HepG2 (cell line): ENCODE results near the gene LILRB3. TPM values are rescaled to one million over a fixed set of nuclear protein-coding genes. Genes with fewer than 3 reads are reported as not detected.

ENCODE experiments used
- CBX5 ChIP-seq: sonication (generic); formaldehyde crosslinking; IDR thresholded peaks from 2 replicates; pipeline ENCODE4 v1.4.0; 2020; ENCODE audit warnings: missing genetic modification reagents, borderline replicate concordance
- CREB1 ChIP-seq, 2 experiments: fragments of 450-650 bp in 1 of 2; IDR thresholded peaks; 2 replicates each; pipeline ENCODE4 v1.6.1; 2016 to 2017; ENCODE audit warnings: control low read depth in 1 of 2, mild to moderate bottlenecking in 1 of 2, missing compliant biosample characterization in 1 of 2, missing genetic modification characterization in 1 of 2
- CREM ChIP-seq, 2 experiments: sonication (generic) in 1 of 2; formaldehyde crosslinking in 1 of 2; IDR thresholded peaks; 2 replicates each; pipeline versions ENCODE4 v1.4.0 to v1.6.1; 2016 to 2020; ENCODE audit warnings: antibody characterized with exemption in 1 of 2, mild to moderate bottlenecking in 1 of 2, missing genetic modification reagents in 1 of 2
- DPF2 ChIP-seq: sonication (generic); formaldehyde crosslinking; IDR thresholded peaks from 2 replicates; pipeline ENCODE4 v1.4.0; 2020; ENCODE audit warnings: mild to moderate bottlenecking, low read depth, missing genetic modification reagents, borderline replicate concordance
- HCFC1 ChIP-seq: fragments of 150-350 bp; IDR thresholded peaks from 2 replicates; pipeline ENCODE4 v1.6.1; 2014; ENCODE audit warnings: low read depth, low read length
- KAT7 ChIP-seq: IDR thresholded peaks from 2 replicates; pipeline ENCODE4 v1.6.1; 2018; ENCODE audit warnings: borderline replicate concordance, missing compliant biosample characterization
- MBNL3 ChIP-seq: fragments of 250-450 bp; sonication (Bioruptor Pico); conservative IDR thresholded peaks from 2 replicates; pipeline ENCODE4 v1.8.0; 2022; ENCODE audit warnings: mild to moderate bottlenecking, inconsistent platforms
- MED8 ChIP-seq: sonication (generic); formaldehyde crosslinking; IDR thresholded peaks from 2 replicates; pipeline ENCODE4 v1.8.1; 2023; ENCODE audit warnings: mild to moderate bottlenecking, missing genetic modification reagents; ENCODE audit not compliant: insufficient replicate concordance
- MIXL1 ChIP-seq: IDR thresholded peaks from 2 replicates; pipeline ENCODE4 v1.6.1; 2016
- NR1H2 ChIP-seq: sonication (generic); formaldehyde crosslinking; IDR thresholded peaks from 2 replicates; pipeline ENCODE4 v1.8.1; 2022; ENCODE audit warnings: low read depth, missing genetic modification reagents, borderline replicate concordance
- RARG ChIP-seq: sonication (generic); formaldehyde crosslinking; IDR thresholded peaks from 2 replicates; pipeline ENCODE4 v1.4.0; 2020; ENCODE audit warnings: low read depth, mild to moderate bottlenecking, missing genetic modification reagents
- SMC3 ChIP-seq: IDR thresholded peaks from 2 replicates; pipeline ENCODE4 v1.6.1; 2011; ENCODE audit warnings: low read length, improper control_type of control experiment
- SOX6 ChIP-seq, 2 experiments: fragments of 450-650 bp in 1 of 2; sonication (generic) in 1 of 2; formaldehyde crosslinking in 1 of 2; IDR thresholded peaks; 2 replicates each; pipeline versions ENCODE4 v1.4.0 to v1.6.1; 2017 to 2020; ENCODE audit warnings: antibody characterized with exemption in 1 of 2, mild to moderate bottlenecking in 1 of 2, missing genetic modification reagents in 1 of 2
- TCF7L2 ChIP-seq: IDR thresholded peaks from 2 replicates; pipeline ENCODE4 v1.6.1; 2011; ENCODE audit warnings: mild to moderate bottlenecking, low read depth, low read length, moderate library complexity
- XRCC5 ChIP-seq: fragments of 200-400 bp; formaldehyde crosslinking; optimal IDR thresholded peaks from 2 replicates; pipeline ENCODE3; 2017; ENCODE audit warnings: mild to moderate bottlenecking, low read length
- ZFP37 ChIP-seq: sonication (generic); formaldehyde crosslinking; IDR thresholded peaks from 2 replicates; pipeline ENCODE4 v1.4.0; 2020; ENCODE audit warnings: missing genetic modification reagents, borderline replicate concordance
- ZFYVE20 ChIP-seq: sonication (generic); formaldehyde crosslinking; IDR thresholded peaks from 2 replicates; pipeline ENCODE4 v1.8.0; 2023; ENCODE audit warnings: low read depth, mild to moderate bottlenecking, moderate library complexity, missing genetic modification reagents, borderline replicate concordance
- ZKSCAN8 ChIP-seq: IDR thresholded peaks from 2 replicates; pipeline ENCODE4 v1.6.1; 2016; ENCODE audit warnings: borderline replicate concordance, missing genetic modification reagents, missing compliant biosample characterization
- ZNF160 ChIP-seq: sonication (generic); formaldehyde crosslinking; IDR thresholded peaks from 2 replicates; pipeline ENCODE4 v1.8.0; 2022; ENCODE audit warnings: mild to moderate bottlenecking, inconsistent platforms, missing genetic modification reagents
- ZNF17 ChIP-seq: sonication (generic); formaldehyde crosslinking; IDR thresholded peaks from 2 replicates; pipeline ENCODE4 v1.5.0; 2020; ENCODE audit warnings: mild to moderate bottlenecking, missing genetic modification reagents
- ZNF224 ChIP-seq: sonication (generic); formaldehyde crosslinking; IDR thresholded peaks from 2 replicates; pipeline ENCODE4 v1.5.0; 2020; ENCODE audit warnings: mild to moderate bottlenecking, missing genetic modification reagents
- ZNF510 ChIP-seq: sonication (generic); formaldehyde crosslinking; IDR thresholded peaks from 2 replicates; pipeline ENCODE4 v1.4.0; 2020; ENCODE audit warnings: low read depth, mild to moderate bottlenecking, missing genetic modification reagents
- ZNF75D ChIP-seq: sonication (generic); formaldehyde crosslinking; IDR thresholded peaks from 2 replicates; pipeline ENCODE4 v1.8.1; 2023; ENCODE audit warnings: missing genetic modification reagents, mild to moderate bottlenecking, borderline replicate concordance
- ZNF776 ChIP-seq: sonication (generic); formaldehyde crosslinking; IDR thresholded peaks from 2 replicates; pipeline ENCODE4 v1.4.0; 2020; ENCODE audit warnings: mild to moderate bottlenecking, missing genetic modification reagents
- ZNF780A ChIP-seq: sonication (generic); formaldehyde crosslinking; IDR thresholded peaks from 2 replicates; pipeline ENCODE4 v1.8.0; 2022; ENCODE audit warnings: mild to moderate bottlenecking, missing genetic modification reagents, moderate library complexity
- ZNF790 ChIP-seq: sonication (generic); formaldehyde crosslinking; IDR thresholded peaks from 2 replicates; pipeline ENCODE4 v1.8.0; 2022; ENCODE audit warnings: missing genetic modification reagents, mild to moderate bottlenecking, borderline replicate concordance
- polyA plus RNA-seq, 8 experiments: library from polyadenylated mRNA; depleted of rRNA in 3 of 8; stranded (reverse) in 7 of 8; unstranded in 1 of 8; fragments of >200 nt; fragmentation: Illumina TruSeq in 4 of 8; extraction: Trizol in 4 of 8; gene quantifications; 2 replicates each; pipeline versions ENCODE4 v1.2.1 to v1.2.3, GENCODE V29; 2011 to 2016; ENCODE audit warnings: low read depth in 4 of 8, missing spikeins in 1 of 8, mixed read lengths in 1 of 8; ENCODE audit not compliant: insufficient read depth in 1 of 8
- total RNA-seq, 5 experiments: library from RNA; depleted of rRNA; stranded (reverse); fragments of >200 nt; fragmentation: Illumina TruSeq; extraction: Trizol; gene quantifications; 2 replicates each; pipeline ENCODE4 v1.2.3, GENCODE V29; 2016; ENCODE audit warnings: low read depth in 1 of 5
- TF ChIP-seq, protein P1 (sequence below): sonication (generic); formaldehyde crosslinking; IDR thresholded peaks from 2 replicates; pipeline ENCODE4 v1.4.0; 2020; ENCODE audit warnings: missing genetic modification reagents
- TF ChIP-seq, protein P2 (sequence below): sonication (generic); formaldehyde crosslinking; IDR thresholded peaks from 2 replicates; pipeline ENCODE4 v1.4.0; 2020; ENCODE audit warnings: missing genetic modification reagents

Gene LILRB3
- total and polyA plus RNA-seq, 2 of the 13 experiments (the other 11 are each of a cell fraction or from before 2014, with no cell fraction given): 0.22 TPM; not detected in 1

DNA sequence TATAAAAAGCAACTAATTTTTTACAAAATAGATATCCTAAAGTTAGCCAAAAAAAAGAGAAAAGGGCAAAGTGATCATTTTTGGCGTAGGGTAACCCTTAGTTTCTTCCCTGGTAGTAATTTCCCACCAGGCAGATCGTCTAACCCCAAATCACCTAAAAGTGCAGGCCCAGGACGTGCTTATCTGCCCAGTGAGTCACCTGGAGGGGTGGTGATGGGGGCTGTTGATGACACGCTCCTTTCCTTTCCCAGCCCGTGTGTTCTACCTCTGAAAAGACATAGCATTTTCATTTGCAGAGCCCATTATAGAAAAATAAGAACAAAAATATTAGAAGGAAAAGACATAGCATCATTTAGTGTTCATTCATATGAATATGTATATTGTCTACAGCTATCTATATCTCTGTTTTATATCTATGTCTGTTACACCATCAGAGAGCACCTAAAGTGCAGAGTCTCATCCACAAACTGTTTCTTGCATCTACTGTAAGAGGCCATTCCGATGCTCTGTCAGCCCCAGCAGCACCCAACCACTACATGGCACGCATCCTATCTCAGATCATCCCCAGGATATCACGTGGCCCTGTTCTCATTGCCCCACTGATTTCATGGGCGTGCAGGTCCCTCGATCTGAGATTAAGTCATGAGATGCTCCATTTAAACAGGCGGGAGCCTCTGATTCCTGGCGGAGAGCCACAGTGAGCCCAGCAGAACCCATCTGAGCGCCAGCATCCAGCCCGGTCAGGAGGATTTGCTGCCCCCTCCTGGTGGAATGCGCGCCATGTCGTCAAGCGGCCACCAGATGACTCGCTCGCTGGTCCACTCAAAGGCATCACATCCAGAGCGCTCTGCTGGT lies 8.5 kb upstream of the LILRB3 start (continued):
- TF ChIP-seq ZNF790 (CRISPR knock-in tag) (no peak), MBNL3 (CRISPR knock-in tag) (no peak), ZNF780A (CRISPR knock-in tag) (peak; percentile 57; the same call in 1 of the 2 replicates), ZKSCAN8 (CRISPR knock-in tag) (0 out of 2 replicates have a peak, but pooled peaks have one; percentile 23), DPF2 (CRISPR knock-in tag) (no peak), MIXL1 (CRISPR knock-in tag) (0 out of 2 replicates have a peak, but pooled peaks have one; percentile 49), ZNF776 (no peak), MED8 (CRISPR knock-in tag) (no peak), RARG (no peak), ZNF224 (CRISPR knock-in tag) (0 out of 2 replicates have a peak, but pooled peaks have one; percentile 77), ZFP37 (0 out of 2 replicates have a peak, but pooled peaks have one; percentile 36), CREB1 (IDR thresholded peaks at IDR 0.05) (no peak), CREB1 (CRISPR knock-in tag; IDR thresholded peaks at IDR 0.05) (0 out of 2 replicates have a peak, but pooled peaks have one; percentile 18), ZNF75D (no peak), KAT7 (CRISPR knock-in tag) (no peak), HCFC1 (peak; percentile 25), ZNF17 (CRISPR knock-in tag) (no peak), SMC3 (peak; percentile 66; the same call in 1 of the 2 replicates), ZFYVE20 (no peak), NR1H2 (CRISPR knock-in tag) (no peak), CBX5 (peak; percentile 77; the same call in 1 of the 2 replicates), ZNF160 (CRISPR knock-in tag) (no peak), XRCC5 (peak; percentile 93), CREM (IDR thresholded peaks at IDR 0.05) (peak; percentile 37; the same call in 1 of the 2 replicates), CREM (CRISPR knock-in tag; IDR thresholded peaks at IDR 0.05) (no peak), SOX6 (IDR thresholded peaks at IDR 0.05) (no peak), SOX6 (CRISPR knock-in tag; IDR thresholded peaks at IDR 0.05) (peak; percentile 53), ZNF510 (CRISPR knock-in tag) (no peak), TCF7L2 (no peak)
- TF ChIP-seq, protein P1, sequence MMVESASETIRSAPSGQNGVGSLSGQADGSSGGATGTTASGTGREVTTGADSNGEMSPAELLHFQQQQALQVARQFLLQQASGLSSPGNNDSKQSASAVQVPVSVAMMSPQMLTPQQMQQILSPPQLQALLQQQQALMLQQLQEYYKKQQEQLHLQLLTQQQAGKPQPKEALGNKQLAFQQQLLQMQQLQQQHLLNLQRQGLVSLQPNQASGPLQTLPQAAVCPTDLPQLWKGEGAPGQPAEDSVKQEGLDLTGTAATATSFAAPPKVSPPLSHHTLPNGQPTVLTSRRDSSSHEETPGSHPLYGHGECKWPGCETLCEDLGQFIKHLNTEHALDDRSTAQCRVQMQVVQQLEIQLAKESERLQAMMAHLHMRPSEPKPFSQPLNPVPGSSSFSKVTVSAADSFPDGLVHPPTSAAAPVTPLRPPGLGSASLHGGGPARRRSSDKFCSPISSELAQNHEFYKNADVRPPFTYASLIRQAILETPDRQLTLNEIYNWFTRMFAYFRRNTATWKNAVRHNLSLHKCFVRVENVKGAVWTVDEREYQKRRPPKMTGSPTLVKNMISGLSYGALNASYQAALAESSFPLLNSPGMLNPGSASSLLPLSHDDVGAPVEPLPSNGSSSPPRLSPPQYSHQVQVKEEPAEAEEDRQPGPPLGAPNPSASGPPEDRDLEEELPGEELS (CRISPR knock-in tag): no peak
- TF ChIP-seq, protein P2, sequence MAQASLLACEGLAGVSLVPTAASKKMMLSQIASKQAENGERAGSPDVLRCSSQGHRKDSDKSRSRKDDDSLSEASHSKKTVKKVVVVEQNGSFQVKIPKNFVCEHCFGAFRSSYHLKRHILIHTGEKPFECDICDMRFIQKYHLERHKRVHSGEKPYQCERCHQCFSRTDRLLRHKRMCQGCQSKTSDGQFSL: no peak
